Ascending aorta (tissue), 2 donors: Measurements from ENCODE around the gene MZT2A. TPM values are rescaled to one million over a fixed set of nuclear protein-coding genes. Genes with fewer than 3 reads are reported as not detected.
"Not testable (repeated sequence)": the region's sequence is repeated elsewhere in the genome, so short reads cannot be mapped to it uniquely, and the experiment has no call there.

Source experiments
- DNase-seq, 2 donors: peaks; one replicate each; pipeline ENCODE4 v3.0.0-alpha.2; 2019; ENCODE audit warnings: low spot score in 2 of 2
- H3K27ac ChIP-seq, 2 donors: fragments of 200-600 bp; sonication (generic); one replicate each; pipeline ENCODE4 v1.5.1; 2016 to 2017; ENCODE audit warnings: mild to moderate bottlenecking in 1 of 2
- H3K27me3 ChIP-seq: fragments of 200-600 bp; sonication (generic); one replicate; pipeline ENCODE4 v1.5.1; 2017
- H3K36me3 ChIP-seq, 2 donors: fragments of 200-600 bp; sonication (generic); one replicate each; pipeline ENCODE4 v1.5.1; 2016
- H3K4me1 ChIP-seq, 2 donors: fragments of 200-600 bp; sonication (generic); one replicate each; pipeline ENCODE4 v1.5.1; 2016 to 2017; ENCODE audit warnings: mild to moderate bottlenecking in 1 of 2
- H3K4me3 ChIP-seq, 2 donors: fragments of 200-600 bp; sonication (generic); one replicate each; pipeline ENCODE4 v1.5.1; 2016 to 2017; ENCODE audit warnings: mild to moderate bottlenecking in 1 of 2
- H3K9me3 ChIP-seq, 2 donors: fragments of 200-600 bp; sonication (generic); one replicate each; pipeline ENCODE4 v1.5.1; 2016
- intact Hi-C: fragments of 100-400 bp; cut with DNase I; formaldehyde crosslinking; loops from one replicate; pipeline ENCODE4 v1.15.1; 2023
- total RNA-seq: library from RNA; depleted of rRNA; stranded (reverse); fragments of >200 nt; gene quantifications from one replicate; pipeline ENCODE4 v1.1.0, GENCODE V29; 2016
- TF ChIP-seq, protein P1 (sequence below), 3 experiments: fragments of 200-600 bp in 2 of 3; fragments of 450-650 bp in 1 of 3; sonication (generic) in 2 of 3; IDR thresholded peaks; one replicate each; pipeline ENCODE4 v1.5.1; 2016 to 2019; ENCODE audit warnings: antibody characterized with exemption in 3 of 3, mild to moderate bottlenecking in 1 of 3, moderate library complexity in 1 of 3

Gene MZT2A
- total RNA-seq, 1 donor from 2014 or later, result 108 TPM

DNA sequence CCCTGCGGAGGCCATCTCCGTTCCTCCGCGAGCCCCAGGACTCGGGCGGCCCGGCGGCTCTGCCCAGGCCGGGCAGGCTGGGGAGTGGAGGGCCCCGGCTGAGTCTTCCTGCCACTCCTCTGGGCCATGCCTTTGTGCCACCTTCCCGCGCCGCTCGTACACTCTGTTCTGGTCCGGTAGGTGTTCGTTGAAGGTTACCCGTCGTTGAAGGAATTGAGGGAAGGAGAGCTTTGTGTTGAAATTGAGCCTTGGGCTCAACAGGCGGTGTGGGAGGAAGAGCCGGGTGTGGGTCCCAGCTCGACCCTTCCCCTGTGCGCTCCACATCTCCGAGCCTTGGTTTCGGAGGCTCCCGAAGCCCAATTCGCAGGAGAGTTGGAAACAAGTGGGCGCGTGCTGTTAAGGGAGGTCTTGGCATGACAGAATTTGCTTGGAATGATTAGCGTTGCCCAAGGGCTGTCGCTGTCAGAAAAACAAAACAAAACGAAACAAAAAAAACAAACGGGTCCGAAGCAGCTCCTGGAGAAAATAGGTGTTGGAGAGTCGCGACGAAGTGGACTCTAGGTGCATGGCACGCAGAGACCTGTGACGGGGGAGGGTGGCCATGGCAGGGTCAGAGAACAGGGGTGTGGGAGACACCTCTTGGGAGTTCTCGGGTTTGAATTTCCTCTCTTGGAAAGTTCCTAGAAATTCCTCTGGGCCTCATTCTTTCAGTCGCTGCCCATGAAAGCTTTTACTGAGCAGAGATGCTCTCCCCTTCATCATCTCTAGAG, 1.2 kb upstream of the MZT2A start:
- intact Hi-C loops, result loop anchor here (5.0 to 10.0 kb wide), 9 partner anchors 34 to 1616 kb away; partner anchors contain the start of genes CCDC74A, FAM168B, IMP4 and PLEKHB2
- H3K36me3 ChIP-seq, result no peaks in the 10 kb centered on the region
- peaks cover 2 to 6% of the 10 kb centered on the region in 2 donors for H3K4me1 ChIP-seq
- H3K27me3 ChIP-seq, result no peaks in the 10 kb centered on the region
- peak overlapping the region; percentile 87 to 98 for H3K4me3 ChIP-seq
- TF ChIP-seq, protein P1, sequence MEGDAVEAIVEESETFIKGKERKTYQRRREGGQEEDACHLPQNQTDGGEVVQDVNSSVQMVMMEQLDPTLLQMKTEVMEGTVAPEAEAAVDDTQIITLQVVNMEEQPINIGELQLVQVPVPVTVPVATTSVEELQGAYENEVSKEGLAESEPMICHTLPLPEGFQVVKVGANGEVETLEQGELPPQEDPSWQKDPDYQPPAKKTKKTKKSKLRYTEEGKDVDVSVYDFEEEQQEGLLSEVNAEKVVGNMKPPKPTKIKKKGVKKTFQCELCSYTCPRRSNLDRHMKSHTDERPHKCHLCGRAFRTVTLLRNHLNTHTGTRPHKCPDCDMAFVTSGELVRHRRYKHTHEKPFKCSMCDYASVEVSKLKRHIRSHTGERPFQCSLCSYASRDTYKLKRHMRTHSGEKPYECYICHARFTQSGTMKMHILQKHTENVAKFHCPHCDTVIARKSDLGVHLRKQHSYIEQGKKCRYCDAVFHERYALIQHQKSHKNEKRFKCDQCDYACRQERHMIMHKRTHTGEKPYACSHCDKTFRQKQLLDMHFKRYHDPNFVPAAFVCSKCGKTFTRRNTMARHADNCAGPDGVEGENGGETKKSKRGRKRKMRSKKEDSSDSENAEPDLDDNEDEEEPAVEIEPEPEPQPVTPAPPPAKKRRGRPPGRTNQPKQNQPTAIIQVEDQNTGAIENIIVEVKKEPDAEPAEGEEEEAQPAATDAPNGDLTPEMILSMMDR (IDR thresholded peaks at IDR 0.05), result no peak
- no peak for DNase-seq
- no peaks in the 10 kb centered on the region for H3K9me3 ChIP-seq
- peak overlapping the region; percentile 77 to 86 for H3K27ac ChIP-seq

DNA sequence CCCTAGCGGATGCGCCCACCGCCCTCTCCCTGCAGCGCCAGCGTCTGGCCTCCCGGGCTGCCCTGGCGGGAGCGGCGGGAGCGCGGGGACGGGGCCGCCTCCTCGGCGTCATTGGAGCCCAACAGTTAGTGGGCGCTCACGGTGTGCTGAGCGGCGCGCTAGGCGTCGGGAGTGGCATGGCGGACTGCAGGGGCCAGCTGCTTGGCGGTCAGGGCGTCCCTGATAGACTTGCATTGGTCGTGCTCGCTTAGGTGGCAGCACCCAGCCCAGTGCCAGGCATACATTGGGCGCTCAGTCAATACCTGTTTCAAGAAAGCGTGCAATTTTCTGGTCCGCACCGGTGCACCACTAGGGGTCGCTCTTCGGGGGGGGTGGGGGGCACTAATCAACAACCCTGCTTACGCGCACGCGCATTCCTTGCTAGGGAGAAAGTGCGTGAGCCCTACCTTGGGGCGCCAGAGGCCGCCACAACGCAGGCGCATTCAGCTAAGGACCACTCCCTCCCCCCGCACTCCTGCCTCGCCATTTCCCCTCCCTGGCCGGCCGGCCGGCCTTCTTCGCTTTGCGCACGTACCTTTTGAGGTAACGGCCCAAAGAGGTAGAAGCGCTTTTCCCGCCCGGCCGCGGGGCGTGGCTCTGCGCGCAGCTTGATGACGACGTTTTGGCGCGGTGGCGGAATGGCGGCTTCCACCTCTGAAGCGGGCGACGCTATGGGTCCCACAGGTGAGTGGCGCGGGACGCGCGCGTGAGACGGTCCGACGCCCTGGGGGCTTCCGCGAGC, 411 bp upstream of the MZT2A start:
- intact Hi-C loops, result loop anchor here (5.0 to 10.0 kb wide), 9 partner anchors 35 to 1615 kb away; partner anchors contain the start of genes CCDC74A, FAM168B, IMP4 and PLEKHB2
- H3K27ac ChIP-seq, result peak overlapping the region; percentile 77 to 86
- H3K4me3 ChIP-seq, result peak overlapping the region; percentile 87 to 98
- no peaks in the 10 kb centered on the region for H3K9me3 ChIP-seq
- peak; percentile 72 to 89 for DNase-seq
- TF ChIP-seq, protein P1 (IDR thresholded peaks at IDR 0.05), result peak; percentile 38 to 77 (median 76)
- H3K4me1 ChIP-seq, result peaks cover 2 to 6% of the 10 kb centered on the region in 2 donors
- no peaks in the 10 kb centered on the region for H3K27me3 ChIP-seq
- no peaks in the 10 kb centered on the region for H3K36me3 ChIP-seq

DNA sequence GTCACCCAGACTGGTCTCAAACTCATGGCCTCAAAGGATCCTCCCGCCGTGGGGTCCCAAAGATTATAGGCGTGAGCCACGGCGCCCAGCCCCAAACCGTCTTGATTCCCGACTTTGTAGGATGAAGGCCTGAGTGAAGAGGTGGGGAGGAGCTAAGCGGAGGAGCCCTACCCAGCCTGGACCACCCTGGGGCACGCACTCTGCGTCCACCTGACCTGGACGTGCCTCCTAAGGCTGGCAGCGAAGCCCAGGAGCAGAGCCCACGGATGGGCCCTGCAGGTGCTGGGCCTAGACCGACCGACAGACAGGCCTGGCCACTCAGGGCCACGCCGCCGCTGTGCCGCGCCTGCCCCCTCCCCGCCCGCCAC, 744 bp downstream of the MZT2A start:
- not testable (repeated sequence) for H3K36me3 ChIP-seq, H3K27ac ChIP-seq, H3K9me3 ChIP-seq, H3K4me1 ChIP-seq, H3K27me3 ChIP-seq, DNase-seq
- intact Hi-C loops, result loop anchor here (5.0 to 10.0 kb wide), 9 partner anchors 36 to 1614 kb away; partner anchors contain the start of genes CCDC74A, FAM168B, IMP4 and PLEKHB2
- H3K4me3 ChIP-seq, result peak overlapping the region; percentile 18 to 98

DNA sequence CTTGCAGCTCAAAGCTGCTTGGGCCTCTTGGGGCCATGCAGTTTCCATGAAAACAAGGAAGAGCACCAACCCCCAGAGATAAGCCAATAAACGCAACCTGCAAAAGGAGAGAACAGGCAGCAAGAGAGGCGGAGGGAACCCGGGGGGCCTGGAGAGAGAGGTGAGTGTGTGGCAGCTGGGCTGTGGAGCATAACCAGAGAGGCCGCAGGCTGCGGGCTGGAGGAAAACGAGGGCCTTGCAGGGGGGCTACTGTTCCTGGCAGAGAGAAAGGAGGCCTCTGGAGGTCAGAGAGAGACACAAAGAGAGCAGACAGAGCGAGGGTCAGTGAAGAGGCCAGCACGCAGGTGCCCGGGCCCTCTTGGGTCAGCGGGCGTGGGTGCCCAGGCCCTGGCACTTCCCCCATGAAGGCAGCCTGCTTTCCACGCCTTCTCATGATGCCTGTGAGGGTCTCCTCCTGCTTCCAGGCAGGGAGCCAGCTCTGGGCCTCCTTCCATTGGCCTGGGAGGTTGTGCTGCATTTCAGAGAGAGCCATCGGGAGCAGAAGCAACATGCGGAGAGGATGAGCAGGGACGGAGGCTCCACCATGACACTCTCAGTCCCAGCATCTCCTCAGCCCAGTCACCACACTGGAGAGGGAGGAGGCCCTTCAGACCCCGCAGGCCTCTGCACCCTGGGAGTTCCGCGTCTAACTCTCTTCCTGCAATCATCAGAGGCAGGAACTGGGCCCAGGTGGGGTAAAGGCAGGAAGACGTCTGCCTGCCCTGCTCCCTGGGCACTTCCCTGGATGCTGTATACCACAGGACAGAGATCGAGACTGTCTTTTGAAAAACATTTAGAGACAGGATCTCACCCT, 1.4 kb downstream of the MZT2A start:
- H3K4me1 ChIP-seq, H3K9me3 ChIP-seq, H3K27ac ChIP-seq, H3K36me3 ChIP-seq, H3K27me3 ChIP-seq, DNase-seq: not testable (repeated sequence)
- intact Hi-C loops, result loop anchor here (5.0 to 10.0 kb wide), 9 partner anchors 36 to 1614 kb away; partner anchors contain the start of genes CCDC74A, FAM168B, IMP4 and PLEKHB2
- H3K4me3 ChIP-seq, result peak overlapping the region; percentile 18 to 98

DNA sequence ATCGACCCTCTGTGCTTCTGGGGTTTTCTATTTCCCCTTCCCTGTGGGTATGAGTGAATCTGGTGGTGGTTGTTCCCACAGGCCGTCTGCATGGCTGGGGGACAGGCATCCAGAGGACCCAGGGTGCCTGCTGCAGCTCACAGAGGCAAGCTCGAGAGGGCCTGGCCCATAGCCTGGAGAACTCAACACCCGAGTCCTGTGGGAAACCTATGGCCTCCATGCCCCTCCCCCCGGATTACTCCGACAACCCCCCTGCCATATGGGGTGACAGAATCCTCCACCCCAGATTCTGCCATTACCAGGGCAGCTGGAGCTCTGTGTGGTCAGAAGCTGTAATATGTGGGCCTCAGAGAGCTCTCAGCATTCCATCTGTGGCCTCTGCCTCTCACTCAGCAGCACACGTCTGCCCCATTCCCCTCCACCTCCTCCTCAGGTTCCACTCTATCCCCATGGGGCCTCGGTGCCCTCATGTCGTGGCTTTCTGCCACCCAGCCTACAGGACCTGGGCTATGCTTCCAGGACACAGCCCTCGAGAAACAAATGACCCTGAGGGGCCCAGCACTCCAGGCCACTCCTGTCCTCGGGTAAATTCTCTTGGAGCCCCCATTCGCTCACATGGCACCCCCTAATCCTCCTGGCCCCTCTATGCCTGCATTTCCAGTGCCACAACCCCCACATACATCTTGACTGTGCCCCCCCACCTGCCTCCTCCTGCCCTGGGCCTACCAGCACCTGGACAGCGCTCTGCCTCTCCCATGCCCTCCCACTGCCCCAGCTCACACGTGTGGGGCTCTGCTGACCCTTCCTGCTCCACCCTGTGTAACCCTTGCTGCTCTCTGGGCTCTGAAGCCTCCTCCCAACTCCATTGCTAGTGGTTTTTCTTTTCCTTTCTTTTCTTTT, 3.6 kb downstream of the MZT2A start:
- Histone ChIP-seq H3K4me1 (peaks cover 0 to 2% of the 10 kb centered on the region in 2 donors), H3K27ac (no peak overlapping the region), H3K36me3 (no peaks in the 10 kb centered on the region), H3K27me3 (no peaks in the 10 kb centered on the region), H3K4me3 (no peak overlapping the region), H3K9me3 (no peaks in the 10 kb centered on the region)
- DNase-seq, result no peak
- intact Hi-C loops, result no loop called here
- TF ChIP-seq, protein P1 (IDR thresholded peaks at IDR 0.05), result no peak

DNA sequence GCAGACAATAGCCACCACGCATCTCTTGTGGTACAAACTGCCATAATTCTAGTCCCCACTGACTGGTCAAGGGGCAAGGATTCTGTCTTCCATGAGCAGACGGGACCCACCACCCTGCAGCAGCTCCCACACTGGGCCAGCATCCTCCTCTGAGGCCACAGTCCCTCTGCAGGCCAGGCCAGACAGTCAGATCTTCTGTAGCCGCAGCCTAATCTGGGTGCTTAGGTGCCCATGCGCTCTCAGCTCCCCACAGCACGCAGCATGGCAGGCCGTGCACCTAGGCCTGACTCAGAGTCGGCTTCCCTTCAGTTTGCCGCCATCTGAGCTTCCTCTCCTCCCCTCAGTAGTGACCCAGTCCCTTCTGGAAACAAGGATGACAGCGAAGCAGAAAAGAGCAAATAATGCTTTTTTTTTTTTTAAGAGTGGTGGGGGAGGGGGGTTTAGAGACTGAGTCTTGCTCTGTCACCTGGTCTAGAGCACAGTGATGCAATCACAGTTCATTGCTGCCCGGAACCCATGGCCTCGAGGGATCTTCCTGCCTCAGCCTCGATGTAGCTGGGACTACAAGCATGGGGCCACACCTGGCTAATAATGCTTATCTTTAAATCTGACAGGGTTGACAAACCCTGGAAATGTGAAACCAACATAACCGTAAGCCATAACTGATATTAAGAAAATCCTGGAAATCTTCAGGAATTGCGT, 5.8 kb downstream of the MZT2A start:
- H3K27ac ChIP-seq, H3K27me3 ChIP-seq, H3K4me1 ChIP-seq, H3K4me3 ChIP-seq, H3K36me3 ChIP-seq, intact Hi-C loops, H3K9me3 ChIP-seq, DNase-seq: not testable (repeated sequence)

DNA sequence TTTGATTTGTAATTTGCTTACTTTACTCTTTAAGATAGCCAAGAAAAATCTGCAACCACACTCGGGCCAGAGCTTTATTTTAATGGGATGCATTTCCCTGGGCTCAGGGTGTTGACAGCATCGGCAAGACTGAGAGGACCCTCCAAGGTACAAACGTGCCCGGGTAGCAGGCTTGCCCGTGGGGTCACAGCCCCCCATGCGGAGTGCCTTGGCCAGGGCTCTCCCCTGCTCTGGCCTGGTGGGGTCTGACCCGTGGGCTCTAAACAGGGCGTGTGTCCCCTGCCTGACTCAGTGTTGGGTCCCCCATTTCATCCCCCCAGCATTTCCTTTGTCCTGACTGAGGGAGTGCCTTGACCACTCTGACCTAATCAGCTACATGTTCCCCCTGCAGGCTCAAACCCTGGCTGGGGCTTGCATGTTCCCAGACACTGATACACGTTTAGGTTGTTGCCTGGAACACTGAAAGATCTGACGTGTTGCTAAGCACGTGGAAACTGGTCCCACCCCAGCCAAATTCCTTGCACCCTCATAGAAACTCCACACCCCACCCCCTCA, 7.2 kb downstream of the MZT2A start:
- H3K27ac ChIP-seq, H3K4me3 ChIP-seq, H3K4me1 ChIP-seq, H3K9me3 ChIP-seq, DNase-seq, H3K27me3 ChIP-seq, intact Hi-C loops, H3K36me3 ChIP-seq: not testable (repeated sequence)

DNA sequence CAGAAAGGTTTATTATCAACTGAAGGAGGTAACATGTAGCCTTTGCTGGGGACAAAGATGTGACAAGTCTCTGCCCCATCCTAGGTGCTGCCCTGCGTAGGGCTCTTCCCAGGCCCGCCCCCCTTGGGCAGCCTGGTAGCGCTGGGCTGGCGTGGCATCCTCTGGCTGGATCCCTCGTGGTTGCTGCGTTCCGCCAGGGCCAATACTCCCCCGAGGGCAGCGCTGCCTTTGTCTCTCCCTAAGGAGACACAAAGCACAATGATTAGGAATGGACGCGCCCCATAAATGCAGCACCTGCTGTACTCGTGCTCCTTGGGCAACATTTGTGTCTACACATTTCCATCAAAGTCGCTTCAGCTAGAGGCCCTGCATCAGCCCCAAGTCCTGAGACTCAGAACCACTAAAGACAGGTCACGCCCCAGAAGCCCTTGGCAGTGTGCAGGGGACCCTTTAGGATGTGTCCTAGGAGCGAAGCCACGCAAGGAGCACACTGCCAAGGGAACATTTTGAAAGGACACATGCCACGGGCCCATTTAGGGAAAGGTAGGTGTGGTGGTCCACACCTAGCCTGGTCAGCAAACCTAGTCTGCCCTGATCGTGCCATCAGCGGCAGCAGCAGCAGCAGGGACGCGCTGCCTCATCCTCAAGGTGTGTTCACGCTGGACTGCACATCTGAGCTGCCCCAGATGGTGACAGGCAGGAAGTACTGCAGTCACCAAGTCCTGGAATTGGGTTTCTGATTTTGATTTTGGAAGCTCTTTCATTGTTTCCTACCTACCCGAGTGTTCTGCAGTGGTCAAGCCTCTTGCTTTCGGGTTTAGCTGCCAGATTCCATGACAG, 8.0 kb downstream of the MZT2A start:
- H3K27ac ChIP-seq, H3K4me3 ChIP-seq, H3K36me3 ChIP-seq, intact Hi-C loops, DNase-seq, H3K27me3 ChIP-seq, H3K9me3 ChIP-seq, H3K4me1 ChIP-seq: not testable (repeated sequence)
